ENCODE results near the gene MMP13.

GRCh38 chr11:102994105-102994504 is 38.6 kb upstream of the MMP13 start:
- TF ChIP-seq POLR2A (IDR thresholded peaks at IDR 0.05) (no peak), CTCF (IDR thresholded peaks at IDR 0.05) (no peak), POLR2AphosphoS5 (IDR thresholded peaks at IDR 0.05) (no peak)
